Esophagus (tissue), 2 donors: ENCODE results near the gene ZNF212. TPM values are rescaled to one million over a fixed set of nuclear protein-coding genes. Genes with fewer than 3 reads are reported as not detected.
"Not testable (repeated sequence)": the region's sequence is repeated elsewhere in the genome, so short reads cannot be mapped to it uniquely, and the experiment has no call there.

Experiments used
- H3K27ac ChIP-seq, 2 donors: one replicate each; pipeline ENCODE4 v1.5.1; 2013; ENCODE audit warnings: low read depth in 2 of 2, mild to moderate bottlenecking in 2 of 2, inconsistent platforms in 1 of 2, low read length in 1 of 2, moderate library complexity in 1 of 2
- H3K27me3 ChIP-seq, 2 donors: one replicate each; pipeline ENCODE4 v1.6.1; 2013; ENCODE audit warnings: low read length in 2 of 2, control low read depth in 1 of 2, mild to moderate bottlenecking in 1 of 2; ENCODE audit not compliant: insufficient read depth in 2 of 2, control insufficient read depth in 1 of 2
- H3K36me3 ChIP-seq, 2 donors: one replicate each; pipeline ENCODE4 v1.6.1; 2013; ENCODE audit warnings: low read length in 1 of 2; ENCODE audit not compliant: control insufficient read depth in 2 of 2, insufficient read depth in 2 of 2
- H3K4me1 ChIP-seq, 2 donors: one replicate each; pipeline ENCODE4 v1.6.1; 2013; ENCODE audit warnings: low read length in 1 of 2; ENCODE audit not compliant: control insufficient read depth in 2 of 2, insufficient read depth in 2 of 2
- H3K4me3 ChIP-seq, 2 donors: one replicate each; pipeline ENCODE4 v1.5.1; 2013; ENCODE audit warnings: low read length in 2 of 2, mild to moderate bottlenecking in 2 of 2, low read depth in 1 of 2, moderate library complexity in 1 of 2
- H3K9me3 ChIP-seq, 2 donors: one replicate each; pipeline ENCODE4 v1.6.1; 2013; ENCODE audit warnings: mild to moderate bottlenecking in 2 of 2, low read depth in 1 of 2, low read length in 1 of 2, moderate library complexity in 1 of 2; ENCODE audit not compliant: control insufficient read depth in 2 of 2, insufficient read depth in 1 of 2
- WGBS, 2 donors: extraction: QIAGEN DNeasy Blood & Tissue Kit; methylation state at CpG; one replicate each; pipeline ENCODE4 v1.1.7; 2013; 5-methylcytosine and 5-hydroxymethylcytosine counted together
- polyA plus RNA-seq, 2 donors: library from polyadenylated mRNA; stranded (reverse); fragments of 200-250 nt; gene quantifications; one replicate each; pipeline ENCODE4 v1.2.3, GENCODE V29; 2013
- donor health status: healthy with polysubstance abuse.
- donor health status: Bipolar disorder and iron deficiency.

The ZNF212 gene
- polyA plus RNA-seq, 2 donors, result 10.2 to 15.6 TPM

DNA sequence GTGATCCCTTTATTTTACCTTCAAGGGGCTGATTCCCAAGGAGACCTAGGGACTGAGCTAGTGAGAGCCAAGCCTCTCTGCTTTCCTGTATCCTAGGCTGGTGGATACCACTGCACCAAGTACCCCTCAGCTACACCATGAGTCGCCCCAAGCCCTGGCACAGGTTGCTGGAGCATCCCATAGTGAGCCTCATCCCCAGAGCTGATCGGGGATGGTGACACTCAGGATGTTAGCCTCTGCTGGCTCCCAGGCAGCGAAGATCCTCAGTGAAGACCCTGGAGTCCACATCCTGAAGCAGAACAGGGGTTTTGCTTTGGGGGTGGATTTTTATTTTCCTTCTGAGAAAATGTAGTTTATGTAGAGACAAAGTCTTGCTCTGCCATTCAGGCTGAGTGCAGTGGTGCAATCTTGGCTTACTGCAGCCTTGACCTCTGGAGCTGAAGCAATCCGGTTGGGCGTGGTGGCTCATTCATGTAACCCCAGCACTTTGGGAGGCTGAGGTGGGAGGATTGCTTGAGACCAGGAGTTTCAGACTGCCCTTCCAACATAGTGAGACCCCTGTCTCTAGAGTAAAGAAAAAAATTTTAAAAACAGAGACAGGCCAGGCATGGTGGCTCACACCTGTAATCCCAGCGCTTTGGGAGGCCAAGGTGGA lies 12.5 kb upstream of the ZNF212 start:
- H3K27me3 ChIP-seq, result no peaks in the 10 kb centered on the region
- H3K27ac ChIP-seq, result no peak overlapping the region
- no peak overlapping the region for H3K4me3 ChIP-seq
- 76 to 86% methylated on average over 6 of the region's 6 CpGs for WGBS, 2 donors
- H3K4me1 ChIP-seq, result peaks cover 0 to 2% of the 10 kb centered on the region in 2 donors
- peaks cover 5 to 19% of the 10 kb centered on the region in 2 donors for H3K36me3 ChIP-seq
- no peaks in the 10 kb centered on the region for H3K9me3 ChIP-seq

DNA sequence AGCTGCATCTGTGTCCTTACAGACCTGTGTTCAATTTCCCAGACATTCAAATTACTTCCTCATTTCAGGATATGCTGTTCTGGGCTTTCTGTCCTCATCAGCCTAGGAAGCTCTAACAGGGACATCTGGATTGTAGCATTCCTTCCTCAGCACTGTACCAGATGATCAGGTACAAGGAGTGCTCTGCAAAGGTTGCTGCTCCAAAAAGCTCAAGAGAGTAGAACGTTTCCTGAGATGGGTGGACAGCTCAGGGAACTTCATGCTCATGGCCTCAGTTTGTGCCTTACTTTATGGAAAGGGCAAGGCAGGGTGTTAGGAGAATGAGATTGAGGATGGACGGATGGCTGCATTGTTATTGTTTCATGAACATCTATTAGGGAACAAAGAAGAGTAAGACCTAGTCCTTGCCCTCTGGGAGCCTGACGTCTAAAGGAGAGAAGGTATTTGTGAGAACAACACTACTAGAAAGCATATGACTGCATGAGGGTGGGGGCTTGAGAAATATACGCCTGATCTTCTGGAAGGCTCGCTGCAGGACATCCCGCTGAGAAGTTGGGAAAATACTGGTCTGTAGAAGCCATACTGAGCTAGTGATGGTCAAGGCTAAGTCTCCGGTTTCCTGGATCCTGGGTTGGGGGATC lies 10.5 kb upstream of the ZNF212 start:
- Histone ChIP-seq H3K27me3 (no peaks in the 10 kb centered on the region), H3K4me3 (no peak overlapping the region), H3K4me1 (peaks cover 2% of the 10 kb centered on the region in 2 donors), H3K9me3 (no peaks in the 10 kb centered on the region), H3K36me3 (peaks cover 5 to 15% of the 10 kb centered on the region in 2 donors), H3K27ac (no peak overlapping the region)
- WGBS, 2 donors, result 57% methylated on average over 7 of the region's 7 CpGs

DNA sequence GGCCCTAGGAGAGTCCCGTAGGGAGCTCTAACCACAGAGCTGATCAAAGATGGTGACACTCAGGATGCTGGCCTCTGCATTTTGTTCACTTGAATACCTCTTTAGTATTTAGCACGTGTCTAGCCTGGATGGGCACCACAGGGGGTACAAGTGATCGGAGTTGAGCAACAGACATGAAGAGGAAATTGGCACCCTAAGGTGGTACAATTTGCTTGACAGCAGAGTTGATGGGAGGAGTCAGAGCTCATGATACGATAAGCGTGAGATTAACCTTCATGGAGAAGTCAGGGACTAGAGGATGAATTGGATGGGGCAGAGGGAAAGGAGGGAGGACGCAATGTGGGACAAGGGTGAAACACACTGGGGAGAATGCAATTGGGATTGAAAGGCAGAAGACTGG lies 9.9 kb upstream of the ZNF212 start:
- Histone ChIP-seq H3K36me3 (peaks cover 5 to 10% of the 10 kb centered on the region in 2 donors), H3K4me3 (no peak overlapping the region), H3K27ac (no peak overlapping the region), H3K9me3 (no peaks in the 10 kb centered on the region), H3K4me1 (peaks cover 2 to 5% of the 10 kb centered on the region in 2 donors), H3K27me3 (no peaks in the 10 kb centered on the region)
- WGBS, 2 donors, result 56 to 64% methylated on average over 6 of the region's 6 CpGs

DNA sequence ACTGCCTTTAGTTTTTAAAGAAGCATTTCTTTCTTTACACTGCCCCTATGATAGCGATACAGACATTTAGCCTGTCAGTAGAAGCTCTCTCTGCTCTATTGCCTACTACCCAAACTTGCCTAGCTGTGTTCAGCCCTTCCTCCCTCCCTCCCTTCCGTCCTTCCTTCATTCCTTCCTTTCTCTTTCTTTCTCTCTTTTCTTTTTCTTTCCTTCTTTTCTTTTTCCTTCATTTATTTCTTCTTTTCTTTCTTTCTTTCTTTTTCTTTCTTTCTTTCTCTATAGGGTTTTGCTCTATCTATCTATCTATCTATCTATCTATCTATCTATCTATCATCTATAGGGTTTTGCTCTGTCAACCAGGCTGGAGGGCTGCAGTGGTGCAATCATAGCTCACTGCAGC lies 7.1 kb upstream of the ZNF212 start:
- H3K4me1 ChIP-seq, result peaks cover 2 to 5% of the 10 kb centered on the region in 2 donors
- H3K27me3 ChIP-seq, result no peaks in the 10 kb centered on the region
- no peaks in the 10 kb centered on the region for H3K36me3 ChIP-seq
- no peaks in the 10 kb centered on the region for H3K9me3 ChIP-seq
- WGBS, 2 donors, result 57 to 74% methylated on average over 2 of the region's 2 CpGs
- peak overlapping the region; percentile 55 to 82 for H3K27ac ChIP-seq
- H3K4me3 ChIP-seq, result no peak overlapping the region

DNA sequence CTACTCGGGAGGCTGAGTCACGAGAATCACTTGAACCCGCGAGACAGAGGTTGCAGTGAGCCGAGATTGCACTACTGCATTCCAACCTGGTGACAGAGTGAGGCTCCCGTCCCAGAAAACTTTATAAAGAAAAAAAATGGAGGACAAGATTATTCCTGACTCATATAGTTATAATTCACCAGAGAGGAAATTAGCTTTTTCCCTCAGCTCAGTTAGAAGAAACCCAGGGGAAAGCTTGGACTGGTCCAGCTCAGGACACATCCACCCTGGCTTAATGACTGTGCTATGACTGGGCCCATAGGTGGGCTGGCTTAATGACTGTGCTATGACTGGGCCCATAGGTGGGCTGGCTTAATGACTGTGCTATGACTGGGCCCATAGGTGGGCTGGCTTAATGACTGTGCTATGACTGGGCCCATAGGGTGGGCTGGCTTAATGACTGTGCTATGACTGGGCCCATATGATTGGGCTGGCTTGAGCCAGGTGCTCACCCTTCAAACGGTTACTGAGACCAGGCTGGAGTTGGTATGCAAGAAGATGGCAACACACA lies 5.7 kb upstream of the ZNF212 start:
- H3K36me3 ChIP-seq, H3K27me3 ChIP-seq, H3K4me1 ChIP-seq, H3K4me3 ChIP-seq, H3K9me3 ChIP-seq: not testable (repeated sequence)
- H3K27ac ChIP-seq, result peak overlapping the region; percentile 35 to 74
- 44 to 75% methylated on average over 7 of the region's 7 CpGs for WGBS, 2 donors

DNA sequence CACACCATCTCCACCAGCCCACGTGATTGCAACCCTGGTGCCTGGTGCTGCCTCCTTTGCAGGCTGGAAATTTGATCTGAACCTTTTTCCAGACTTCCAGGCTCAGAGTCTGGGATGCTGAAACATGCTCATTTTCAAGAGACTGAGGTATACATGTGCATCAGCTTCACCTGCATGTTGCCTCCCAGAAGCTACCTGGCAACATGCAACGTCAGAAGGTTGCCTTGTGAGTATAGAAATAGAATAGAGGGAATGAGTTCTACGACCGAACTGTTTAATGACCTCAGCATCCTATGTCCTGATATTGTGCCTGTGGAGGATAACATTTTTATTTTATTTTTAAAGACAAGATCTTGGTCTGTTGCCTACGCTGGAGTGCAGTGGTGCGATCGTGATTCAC lies 1.9 kb upstream of the ZNF212 start:
- Histone ChIP-seq H3K9me3 (no peaks in the 10 kb centered on the region), H3K4me1 (peaks cover 0 to 10% of the 10 kb centered on the region in 2 donors), H3K27ac (peak overlapping the region in 1 of 2 donors; percentile 43), H3K27me3 (no peaks in the 10 kb centered on the region), H3K36me3 (no peaks in the 10 kb centered on the region), H3K4me3 (no peak overlapping the region)
- 81 to 83% methylated on average over 7 of the region's 7 CpGs for WGBS, 2 donors

DNA sequence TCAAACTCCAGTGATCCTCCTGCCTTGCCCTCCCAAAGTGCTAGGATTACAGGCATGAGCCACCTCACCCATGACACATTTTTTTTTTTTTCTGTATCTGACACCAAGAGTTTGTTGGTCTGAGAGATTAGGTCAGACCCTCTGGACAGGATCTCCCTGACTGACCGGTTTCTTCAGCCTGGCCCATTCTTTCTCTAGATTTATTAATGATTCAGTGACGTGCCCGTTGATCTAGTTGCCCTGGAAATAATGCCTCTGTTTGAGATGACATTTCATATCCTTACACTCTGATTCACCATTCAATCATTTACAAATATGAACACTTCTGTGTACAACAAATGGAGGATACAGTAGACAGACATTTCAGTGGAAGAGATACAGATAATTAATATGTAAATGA lies 1.4 kb upstream of the ZNF212 start:
- Histone ChIP-seq H3K4me1 (peaks cover 0 to 10% of the 10 kb centered on the region in 2 donors), H3K4me3 (no peak overlapping the region), H3K36me3 (no peaks in the 10 kb centered on the region), H3K9me3 (no peaks in the 10 kb centered on the region), H3K27me3 (no peaks in the 10 kb centered on the region), H3K27ac (peak overlapping the region; percentile 43 to 44)
- 52 to 54% methylated on average over 3 of the region's 3 CpGs for WGBS, 2 donors

DNA sequence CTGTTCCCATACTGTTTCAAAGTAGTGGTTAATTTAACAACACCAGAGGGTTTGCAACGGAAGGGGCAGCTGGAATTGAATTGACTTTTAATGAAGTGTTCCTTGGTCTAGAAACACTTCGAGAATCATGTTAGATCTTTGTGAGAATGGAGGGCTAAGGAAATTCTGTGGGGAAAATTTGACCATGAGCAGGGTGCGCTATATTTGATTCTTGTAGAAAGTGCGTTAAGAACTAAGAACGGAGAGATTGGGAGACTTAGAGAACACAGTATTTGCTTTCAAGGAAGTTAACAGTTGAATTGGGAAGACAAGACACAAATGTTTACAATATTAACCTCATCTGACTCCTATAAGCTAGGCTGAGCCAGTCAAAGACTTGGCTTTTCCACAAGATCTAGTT lies 1.2 kb downstream of the ZNF212 start:
- Histone ChIP-seq H3K4me3 (peak overlapping the region; percentile 84 to 93), H3K4me1 (peaks cover 0 to 7% of the 10 kb centered on the region in 2 donors), H3K27me3 (no peaks in the 10 kb centered on the region), H3K27ac (peak overlapping the region in 1 of 2 donors; percentile 13), H3K9me3 (no peaks in the 10 kb centered on the region), H3K36me3 (no peaks in the 10 kb centered on the region)
- WGBS, 2 donors, result 74 to 77% methylated on average over 5 of the region's 5 CpGs

DNA sequence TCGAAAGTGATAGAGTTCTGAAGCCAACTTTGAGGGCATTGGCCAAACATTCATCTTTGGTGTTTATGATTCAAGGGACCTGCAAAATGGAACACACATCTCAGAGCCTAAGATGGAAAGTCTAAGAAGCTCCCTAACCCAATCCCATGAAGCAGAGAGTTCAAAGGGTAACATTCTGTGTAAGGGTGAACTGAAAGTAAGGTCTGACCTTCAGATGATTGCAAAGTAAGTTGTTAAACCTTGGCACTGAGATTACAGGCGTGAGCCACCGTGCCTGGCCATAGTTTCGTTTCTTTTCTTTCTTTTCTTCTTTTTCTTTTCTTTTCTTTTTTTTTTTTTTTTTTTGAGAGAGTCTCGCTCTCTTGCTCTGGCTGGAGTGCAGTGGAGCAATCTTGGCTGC lies 2.2 kb downstream of the ZNF212 start:
- no peaks in the 10 kb centered on the region for H3K36me3 ChIP-seq
- H3K9me3 ChIP-seq, result no peaks in the 10 kb centered on the region
- H3K27me3 ChIP-seq, result no peaks in the 10 kb centered on the region
- peaks cover 0 to 7% of the 10 kb centered on the region in 2 donors for H3K4me1 ChIP-seq
- 92 to 94% methylated on average over 5 of the region's 5 CpGs for WGBS, 2 donors
- no peak overlapping the region for H3K27ac ChIP-seq
- no peak overlapping the region for H3K4me3 ChIP-seq
